Bone marrow (tissue), 2 donors: ENCODE results near the gene REC8.

Source experiments
- DNase-seq, 2 donors: peaks; one replicate each; lab custom pipeline; 2025; lab: John Stamatoyannopoulos, UW

Gene REC8

DNA sequence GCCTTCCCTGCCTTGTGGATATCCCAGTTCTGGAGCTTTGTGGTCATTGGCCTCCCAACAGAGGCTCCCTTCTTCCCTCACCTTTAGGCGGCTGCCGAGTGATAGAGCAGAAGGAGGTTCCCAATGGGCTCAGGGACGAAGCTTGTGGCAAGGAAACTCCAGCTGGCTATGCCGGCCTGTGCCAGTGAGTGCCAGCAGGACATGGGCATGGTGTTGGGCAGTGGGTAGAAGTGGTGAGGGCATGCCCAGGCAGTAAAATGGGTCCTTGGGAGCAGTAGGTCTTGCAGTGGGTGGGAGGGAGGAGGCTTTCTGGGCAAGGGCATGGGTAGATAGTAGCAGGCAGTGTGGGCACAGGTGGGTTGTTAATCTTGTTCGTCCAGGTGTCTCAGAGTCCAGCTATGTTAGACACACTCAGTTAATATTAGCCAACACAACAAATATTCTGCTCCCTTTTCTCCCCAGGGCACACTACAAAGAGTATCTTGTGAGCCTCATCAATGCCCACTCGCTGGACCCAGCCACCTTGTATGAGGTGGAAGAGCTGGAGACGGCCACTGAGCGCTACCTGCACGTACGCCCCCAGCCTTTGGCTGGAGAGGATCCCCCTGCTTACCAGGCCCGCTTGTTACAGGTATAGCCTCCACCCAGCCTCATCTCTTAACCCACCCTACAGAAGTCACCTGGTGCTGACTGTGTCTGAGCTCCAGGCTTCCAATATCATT, 11.9 kb upstream of the REC8 start:
- DNase-seq = no peak

- DNase-seq = no peak
Observed at GRCh38 chr14:24160499-24160849, 11.4 kb upstream of the REC8 start.

- DNase-seq = peak; percentile 90 to 97
Observed at GRCh38 chr14:24160850-24161804, 10.8 kb upstream of the REC8 start, which contains the start of gene IRF9. Gene IRF9 (plus strand): TSS chr14:24161265. CDS start chr14:24162145, 880 bp downstream.

- no peak for DNase-seq
Observed at GRCh38 chr14:24162093-24162492, 9.8 kb upstream of the REC8 start.

GRCh38 chr14:24164518-24164991, 7.3 kb upstream of the REC8 start:
- DNase-seq = no peak

DNA sequence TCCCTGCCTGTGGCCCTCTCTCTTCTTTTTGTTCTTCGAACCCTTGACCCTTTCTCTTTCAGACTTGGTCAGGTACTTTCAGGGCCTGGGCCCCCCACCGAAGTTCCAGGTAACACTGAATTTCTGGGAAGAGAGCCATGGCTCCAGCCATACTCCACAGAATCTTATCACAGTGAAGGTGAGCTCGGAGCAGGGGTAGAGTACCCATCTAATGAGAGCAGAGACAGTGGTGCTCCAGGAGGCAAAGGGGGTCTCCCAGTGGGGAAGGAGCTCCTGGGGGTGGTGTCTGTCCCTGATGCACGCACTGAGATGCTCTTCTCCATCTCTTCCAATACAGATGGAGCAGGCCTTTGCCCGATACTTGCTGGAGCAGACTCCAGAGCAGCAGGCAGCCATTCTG, 6.1 kb upstream of the REC8 start:
- DNase-seq = no peak

DNA sequence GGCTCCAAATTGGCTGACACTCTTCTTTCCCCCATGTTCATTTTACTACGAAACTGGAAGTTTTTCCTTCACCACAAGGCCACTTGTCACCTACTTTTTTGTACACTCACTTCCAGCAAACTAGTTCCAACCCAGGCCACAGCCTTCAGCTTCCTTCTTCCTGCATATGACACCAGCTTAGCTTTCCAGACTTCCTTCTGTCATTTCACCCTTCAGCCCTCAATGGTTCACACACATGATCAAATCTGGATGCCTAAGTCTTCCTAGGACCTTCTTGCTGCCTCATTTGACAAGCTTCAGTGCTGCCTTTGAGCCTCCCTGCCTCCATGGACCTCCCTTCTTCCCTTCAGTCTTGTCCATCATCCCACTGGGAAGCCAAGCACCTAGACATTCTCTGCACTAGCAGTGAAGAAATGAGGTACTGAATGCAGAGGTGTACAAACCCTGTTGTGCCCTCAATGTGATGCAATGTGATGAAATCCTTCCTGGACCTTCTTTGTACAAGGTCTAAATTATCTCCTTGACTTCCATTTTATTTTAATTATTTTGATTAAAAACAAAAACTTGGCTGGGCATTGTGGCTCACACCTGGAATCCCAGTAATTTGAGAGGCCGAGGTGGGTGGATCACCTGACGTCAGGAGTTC, 4.3 kb upstream of the REC8 start:
- DNase-seq = no peak

- DNase-seq = no peak
Observed at GRCh38 chr14:24172261-24172860, 481 bp downstream of the REC8 start.

DNA sequence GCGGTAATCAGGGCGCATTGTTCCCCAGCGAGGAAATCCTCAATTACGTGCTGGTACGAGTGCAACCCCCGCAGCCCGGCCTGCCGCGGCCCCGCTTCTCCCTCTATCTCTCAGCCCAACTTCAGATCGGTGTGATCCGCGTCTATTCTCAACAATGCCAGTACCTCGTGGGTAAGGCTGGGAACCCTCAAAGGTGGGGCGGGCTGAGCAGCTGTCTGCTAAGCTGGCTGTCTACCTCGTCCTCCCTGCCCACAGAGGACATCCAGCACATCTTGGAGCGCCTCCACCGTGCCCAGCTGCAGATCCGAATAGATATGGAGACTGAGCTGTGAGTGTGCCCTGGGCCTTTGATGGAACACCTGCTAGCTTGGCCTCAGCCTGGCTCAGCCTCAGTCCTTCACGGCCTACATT, 996 bp downstream of the REC8 start:
- DNase-seq = no peak

DNA sequence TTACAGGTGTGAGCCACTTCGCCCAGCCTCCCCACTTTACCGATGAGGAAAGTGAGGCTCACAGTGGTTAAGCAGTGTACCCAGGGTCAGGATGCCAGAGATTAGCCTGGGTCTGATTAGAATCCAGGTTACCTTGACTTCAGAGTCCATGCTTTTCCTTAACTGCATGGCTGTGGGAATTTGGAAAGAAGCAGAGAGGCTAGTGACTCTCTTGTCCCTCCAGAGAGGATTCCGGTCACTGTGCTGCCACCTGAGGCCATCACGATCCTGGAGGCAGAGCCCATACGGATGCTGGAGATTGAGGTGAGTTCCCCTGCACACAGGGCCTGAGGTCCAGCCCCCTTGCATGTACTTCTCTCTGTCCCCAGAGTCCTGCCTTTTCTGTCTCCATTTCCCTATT, 4.7 kb downstream of the REC8 start:
- no peak for DNase-seq

- DNase-seq = no peak
Observed at GRCh38 chr14:24177041-24177825, 5.4 kb downstream of the REC8 start.

- DNase-seq = no peak
Observed at GRCh38 chr14:24177891-24178290, 6.0 kb downstream of the REC8 start.

DNA sequence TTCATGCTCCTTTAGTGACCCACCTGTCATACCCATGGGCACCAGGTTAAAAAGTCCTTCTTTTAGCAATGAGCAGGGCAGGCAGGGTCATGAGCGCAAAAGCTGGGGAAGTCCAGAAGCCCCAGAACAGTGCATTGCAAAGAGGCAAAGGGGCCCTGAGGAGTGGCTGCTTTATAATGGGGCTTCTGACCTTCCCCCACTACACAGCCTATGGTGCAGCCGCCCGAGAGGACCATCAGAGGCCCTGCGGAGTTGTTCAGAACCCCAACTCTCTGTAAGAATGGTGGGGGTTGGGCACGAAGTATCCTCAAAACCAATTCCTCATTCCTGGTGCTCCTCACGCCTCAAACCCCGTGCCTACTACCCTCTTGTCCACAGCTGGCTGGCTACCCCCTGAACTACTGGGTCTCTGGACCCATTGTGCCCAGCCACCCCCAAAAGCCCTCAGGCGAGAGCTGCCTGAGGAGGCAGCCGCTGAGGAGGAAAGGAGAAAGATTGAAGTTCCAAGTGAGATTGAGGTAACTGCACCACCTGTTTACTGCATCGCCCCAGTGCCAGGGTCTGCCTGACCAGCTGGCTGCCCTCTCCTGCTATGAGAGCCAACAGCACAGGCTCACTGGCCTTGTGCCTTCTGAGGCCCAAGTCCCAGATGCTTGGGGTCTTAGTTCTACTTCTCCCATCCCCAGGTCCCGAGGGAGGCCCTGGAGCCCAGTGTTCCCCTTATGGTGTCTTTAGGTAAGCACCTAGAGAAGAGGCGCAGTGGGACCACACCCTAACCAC, 6.7 kb downstream of the REC8 start:
- DNase-seq = no peak

- DNase-seq = no peak
Observed at GRCh38 chr14:24179294-24179960, 7.5 kb downstream of the REC8 start.

- no peak for DNase-seq
Observed at GRCh38 chr14:24179961-24180796, 8.3 kb downstream of the REC8 start.

- no peak for DNase-seq
Observed at GRCh38 chr14:24181371-24182077, 9.6 kb downstream of the REC8 start.

GRCh38 chr14:24182110-24182882, 10.4 kb downstream of the REC8 start:
- no peak for DNase-seq
